Testis (tissue), 2 donors: ENCODE data around the gene ZC3HAV1.

ENCODE experiments used
- POLR2A ChIP-seq: fragments of 450-650 bp; IDR thresholded peaks from one replicate; pipeline ENCODE4 v1.6.1; 2017; ENCODE audit warnings: antibody characterized with exemption, mild to moderate bottlenecking, moderate library complexity
- TF ChIP-seq, protein P1 (sequence below), 3 experiments: fragments of 450-650 bp in 2 of 3; fragments of 200-600 bp in 1 of 3; sonication (generic) in 1 of 3; IDR thresholded peaks; one replicate each; pipeline ENCODE4 v1.5.1; 2016 to 2019; ENCODE audit warnings: antibody characterized with exemption in 3 of 3, mild to moderate bottlenecking in 2 of 3, moderate library complexity in 1 of 3

- TF ChIP-seq, protein P1, sequence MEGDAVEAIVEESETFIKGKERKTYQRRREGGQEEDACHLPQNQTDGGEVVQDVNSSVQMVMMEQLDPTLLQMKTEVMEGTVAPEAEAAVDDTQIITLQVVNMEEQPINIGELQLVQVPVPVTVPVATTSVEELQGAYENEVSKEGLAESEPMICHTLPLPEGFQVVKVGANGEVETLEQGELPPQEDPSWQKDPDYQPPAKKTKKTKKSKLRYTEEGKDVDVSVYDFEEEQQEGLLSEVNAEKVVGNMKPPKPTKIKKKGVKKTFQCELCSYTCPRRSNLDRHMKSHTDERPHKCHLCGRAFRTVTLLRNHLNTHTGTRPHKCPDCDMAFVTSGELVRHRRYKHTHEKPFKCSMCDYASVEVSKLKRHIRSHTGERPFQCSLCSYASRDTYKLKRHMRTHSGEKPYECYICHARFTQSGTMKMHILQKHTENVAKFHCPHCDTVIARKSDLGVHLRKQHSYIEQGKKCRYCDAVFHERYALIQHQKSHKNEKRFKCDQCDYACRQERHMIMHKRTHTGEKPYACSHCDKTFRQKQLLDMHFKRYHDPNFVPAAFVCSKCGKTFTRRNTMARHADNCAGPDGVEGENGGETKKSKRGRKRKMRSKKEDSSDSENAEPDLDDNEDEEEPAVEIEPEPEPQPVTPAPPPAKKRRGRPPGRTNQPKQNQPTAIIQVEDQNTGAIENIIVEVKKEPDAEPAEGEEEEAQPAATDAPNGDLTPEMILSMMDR (IDR thresholded peaks at IDR 0.05): no peak
- no peak for TF ChIP-seq POLR2A
These were observed 8.2 kb upstream of the ZC3HAV1 start for GRCh38 chr7:139117599-139118233.
